Fibroblast of gingiva (primary cell): ENCODE data around the gene LECT2.

Source experiments
- DNase-seq: peaks from one replicate; pipeline ENCODE4 v3.0.0-alpha.2; 2011; ENCODE audit warnings: low read depth

Gene LECT2

DNA sequence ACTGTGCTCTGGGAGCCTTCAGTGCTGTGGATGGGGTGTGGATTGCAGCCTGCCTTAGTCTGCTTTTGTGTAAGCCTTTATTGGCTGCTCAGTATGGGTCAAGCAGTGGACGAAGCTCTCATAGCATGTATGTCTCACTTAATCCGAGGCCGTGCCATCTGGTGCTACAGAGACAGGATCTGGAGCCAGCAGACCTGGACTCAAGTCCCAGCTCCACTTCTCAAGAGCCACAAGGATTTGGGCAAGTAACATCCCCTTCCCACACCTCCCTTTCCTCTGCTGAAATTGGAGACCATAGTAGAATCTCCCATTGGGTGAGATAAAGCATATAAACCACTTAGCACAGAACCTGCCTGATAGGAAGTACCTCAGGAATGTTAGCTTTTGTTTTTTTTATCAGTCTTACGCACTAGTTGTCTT lies 23.4 kb upstream of the LECT2 start:
- DNase-seq: no peak

GRCh38 chr5:135977375-135977928 lies 22.7 kb upstream of the LECT2 start:
- peak; percentile 91 for DNase-seq

GRCh38 chr5:135976216-135976615 lies 21.4 kb upstream of the LECT2 start:
- DNase-seq: no peak

DNA sequence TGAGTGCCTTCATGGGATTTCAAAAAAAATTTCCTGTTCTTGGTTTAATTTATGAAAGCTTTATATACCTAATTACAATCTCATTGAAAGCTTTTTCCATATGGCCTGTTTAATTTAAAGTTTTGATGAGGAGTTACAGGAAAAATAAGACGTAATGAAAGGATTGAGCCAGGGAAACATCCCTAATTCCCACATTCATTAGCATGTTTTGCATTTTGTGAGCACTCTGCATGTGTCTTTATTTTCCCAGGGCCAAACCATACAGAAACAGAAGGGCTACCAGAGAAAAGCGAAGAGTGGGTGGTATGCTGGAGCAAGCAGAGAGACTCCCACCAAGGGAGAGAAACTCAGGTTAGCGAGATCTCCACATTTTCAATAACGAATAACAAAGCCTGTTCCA lies 20.3 kb upstream of the LECT2 start:
- DNase-seq: no peak

DNA sequence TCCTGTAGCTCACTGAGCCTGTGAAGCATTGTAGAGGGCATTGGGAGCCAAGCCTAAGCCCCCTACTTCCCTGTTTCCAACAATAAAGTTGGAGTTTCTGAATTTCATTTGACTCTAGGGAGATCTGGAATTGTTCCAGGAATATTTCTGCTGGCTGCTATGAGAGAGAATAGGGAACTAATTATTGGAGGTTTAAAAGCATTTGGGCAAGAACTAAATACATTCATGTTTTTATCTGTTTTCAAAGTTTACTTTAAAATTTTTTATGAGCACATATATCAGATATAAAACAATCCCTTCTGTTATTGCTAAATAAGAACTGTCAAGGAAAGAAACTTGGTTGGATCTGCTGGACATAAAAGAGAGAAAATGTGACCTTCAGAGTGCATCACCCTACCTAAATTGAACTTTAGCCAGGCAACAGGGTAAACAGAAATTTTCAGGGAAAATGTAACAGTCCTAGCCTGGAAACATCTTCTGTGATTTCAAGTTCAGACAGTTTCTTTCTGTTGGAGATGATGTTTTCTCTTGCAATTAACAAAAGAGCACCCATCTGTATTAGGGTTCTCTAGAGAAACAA lies 19.3 kb upstream of the LECT2 start:
- no peak for DNase-seq

DNA sequence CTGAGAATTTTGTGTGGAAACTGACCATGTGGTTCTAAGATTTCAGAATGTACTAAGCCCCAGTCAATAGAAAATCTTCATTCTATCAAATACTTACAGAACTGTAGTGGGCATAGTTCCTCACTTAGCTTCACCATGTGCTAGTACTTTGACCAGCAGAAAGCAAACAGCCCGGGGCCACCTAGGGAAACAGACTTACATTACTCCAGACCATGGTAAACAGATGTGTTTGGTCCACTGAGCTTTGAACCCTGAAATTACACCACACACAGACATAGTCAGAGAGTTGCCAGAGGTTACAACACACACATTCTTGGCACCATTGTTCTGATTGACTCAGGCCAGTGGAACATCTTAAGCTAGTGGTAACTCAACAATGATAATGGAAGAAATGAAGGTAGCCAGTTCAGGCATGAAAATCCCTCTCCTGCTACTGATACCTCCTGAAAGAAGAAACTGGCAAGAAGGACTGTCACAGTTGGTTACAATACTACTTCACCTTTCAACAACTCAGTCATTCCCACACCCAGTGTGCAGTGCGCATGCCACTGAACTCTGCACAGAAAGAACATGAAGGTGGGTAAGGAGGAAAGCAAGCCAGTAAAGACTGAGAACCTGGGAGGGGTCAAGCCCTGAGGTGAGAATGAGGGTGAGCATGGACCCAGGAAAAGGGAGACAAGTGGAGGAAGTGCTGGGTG lies 18.7 kb upstream of the LECT2 start:
- peak; percentile 98 for DNase-seq

- DNase-seq: no peak
Observed at GRCh38 chr5:135971701-135972100, 16.9 kb upstream of the LECT2 start.

- DNase-seq: no peak
Observed at GRCh38 chr5:135966790-135967189, 12.0 kb upstream of the LECT2 start.

DNA sequence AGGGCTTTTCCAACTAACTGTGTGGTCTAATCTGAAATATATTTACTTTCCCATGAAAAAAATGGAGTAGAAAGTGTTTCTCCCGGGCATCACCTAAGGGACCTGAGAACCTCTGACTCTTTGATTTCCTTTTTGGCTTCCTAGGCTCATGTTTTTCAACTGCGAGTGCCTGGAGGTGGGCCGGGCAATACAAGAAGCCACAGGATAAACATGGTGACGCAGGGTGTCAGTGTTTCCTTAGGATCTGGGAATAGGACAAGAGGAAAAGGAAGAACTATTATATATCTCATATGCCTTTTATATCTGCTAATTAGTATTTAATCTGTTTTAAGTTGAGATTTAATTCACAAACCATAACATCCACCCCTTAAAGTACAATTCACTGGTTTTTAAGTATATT lies 11.4 kb upstream of the LECT2 start:
- DNase-seq: no peak

DNA sequence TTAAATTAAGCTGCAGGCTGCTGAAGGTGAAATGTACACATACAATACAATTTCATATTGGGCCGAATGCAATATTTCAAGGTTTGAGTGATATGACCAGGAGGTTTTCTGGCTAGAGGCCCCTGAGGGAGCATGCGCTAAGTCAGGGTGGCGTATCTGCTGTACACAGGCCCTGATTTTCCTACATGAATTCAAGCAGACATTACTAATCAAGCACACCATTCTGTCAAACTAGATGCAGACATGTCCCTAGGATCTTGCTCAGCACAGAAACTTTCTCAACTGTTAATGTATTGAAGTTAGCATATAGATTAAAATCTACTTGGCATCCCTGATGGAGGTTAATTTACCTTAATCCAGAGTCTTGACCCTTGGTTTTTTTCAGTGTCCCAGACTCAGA lies 10.7 kb upstream of the LECT2 start:
- DNase-seq: no peak

DNA sequence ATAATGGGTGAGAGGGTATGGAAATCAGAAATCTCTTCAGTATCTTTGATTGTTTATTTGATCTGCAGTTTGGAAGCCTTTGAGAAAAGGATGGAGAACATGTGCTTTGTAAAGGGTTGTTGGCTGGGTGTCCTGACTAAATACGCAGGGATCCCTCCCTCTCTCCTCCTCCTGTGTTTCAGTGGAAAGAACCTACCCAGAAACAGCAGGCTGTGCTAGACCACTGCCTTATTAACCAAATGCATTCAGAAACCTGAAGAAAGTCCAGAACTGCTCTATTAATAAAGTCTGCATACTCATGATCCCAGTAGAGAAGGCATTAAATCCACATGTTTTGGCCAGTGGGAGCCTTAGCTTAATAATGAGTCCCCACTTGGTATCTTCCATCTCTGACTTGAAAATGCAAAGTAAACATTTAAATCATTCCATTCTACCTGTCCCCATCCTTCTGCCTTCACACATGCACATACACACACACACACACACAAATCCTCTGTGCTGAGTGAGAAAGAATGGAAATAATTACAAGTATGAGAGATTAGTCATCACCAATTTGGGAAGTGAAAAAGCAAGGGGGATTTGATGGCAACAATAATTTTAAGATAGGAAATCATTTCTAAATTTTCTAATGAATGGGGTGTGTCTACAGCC lies 10.0 kb upstream of the LECT2 start:
- peak; percentile 51 for DNase-seq

DNA sequence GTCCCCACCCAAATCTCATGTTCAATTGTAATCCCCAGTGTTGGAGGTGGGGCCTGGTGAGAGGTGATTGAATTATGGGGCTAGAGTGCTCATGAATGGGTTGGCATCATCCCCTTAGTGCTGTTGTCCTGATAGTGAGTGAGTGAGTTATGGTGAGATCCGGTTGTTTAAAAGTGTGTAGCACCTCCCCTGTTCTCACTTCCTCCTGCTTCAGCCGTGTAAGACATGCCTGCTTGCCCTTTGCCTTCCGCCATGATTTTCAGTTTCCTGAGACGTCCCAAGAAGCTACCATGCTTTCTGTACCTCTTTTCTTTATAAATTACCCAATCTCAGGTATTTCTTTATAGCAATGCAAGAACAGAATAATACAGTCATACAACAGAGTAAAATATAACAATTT lies 742 bp upstream of the LECT2 start:
- no peak for DNase-seq

DNA sequence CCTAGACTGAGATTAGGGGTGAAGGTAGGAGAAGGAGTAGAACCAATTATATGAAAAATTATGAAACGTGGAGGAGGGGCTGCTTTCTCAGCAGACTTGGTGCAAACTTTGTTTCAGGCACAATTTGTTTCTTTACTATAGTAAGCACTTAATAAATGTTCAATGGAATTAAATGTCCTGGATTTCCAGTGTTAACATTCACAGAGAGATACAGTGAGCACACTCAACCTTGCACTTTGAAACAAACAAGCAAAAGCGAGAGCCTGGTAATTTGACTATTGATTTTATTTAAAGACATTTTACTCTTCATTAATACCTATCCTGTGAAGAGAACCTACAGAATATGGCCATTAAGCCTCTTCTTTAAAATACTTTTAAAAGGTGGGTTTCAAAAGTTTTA lies 933 bp downstream of the LECT2 start:
- no peak for DNase-seq

- DNase-seq: no peak
Observed at GRCh38 chr5:135952683-135953082, 2.1 kb downstream of the LECT2 start.

DNA sequence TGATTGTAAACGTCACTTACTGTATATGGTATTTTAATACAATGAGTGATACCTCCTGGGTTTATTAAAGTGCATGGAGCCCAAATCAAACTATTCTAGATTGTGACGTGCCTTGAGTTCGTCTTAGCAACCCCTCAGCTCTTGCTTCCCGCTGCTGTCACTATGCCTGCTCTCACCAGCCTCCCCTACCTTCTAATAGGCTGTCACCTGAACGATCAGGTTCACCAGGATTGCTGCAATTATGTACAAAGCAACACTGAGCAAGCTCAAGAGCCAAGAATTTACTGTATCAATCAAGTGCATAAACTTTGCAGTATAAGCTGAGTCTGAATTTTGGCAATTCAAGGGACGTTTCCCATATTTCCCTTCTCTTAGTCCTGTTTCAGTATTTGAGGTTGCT lies 3.0 kb downstream of the LECT2 start:
- DNase-seq: no peak

- DNase-seq: no peak
Observed at GRCh38 chr5:135951257-135951656, 3.5 kb downstream of the LECT2 start.

- DNase-seq: peak; percentile 71
Observed at GRCh38 chr5:135950611-135951010, 4.2 kb downstream of the LECT2 start.

GRCh38 chr5:135944967-135945560 lies 9.7 kb downstream of the LECT2 start:
- peak; percentile 77 for DNase-seq

GRCh38 chr5:135944564-135944963 lies 10.2 kb downstream of the LECT2 start:
- no peak for DNase-seq

- DNase-seq: no peak
Observed at GRCh38 chr5:135942202-135942771, 12.5 kb downstream of the LECT2 start.

DNA sequence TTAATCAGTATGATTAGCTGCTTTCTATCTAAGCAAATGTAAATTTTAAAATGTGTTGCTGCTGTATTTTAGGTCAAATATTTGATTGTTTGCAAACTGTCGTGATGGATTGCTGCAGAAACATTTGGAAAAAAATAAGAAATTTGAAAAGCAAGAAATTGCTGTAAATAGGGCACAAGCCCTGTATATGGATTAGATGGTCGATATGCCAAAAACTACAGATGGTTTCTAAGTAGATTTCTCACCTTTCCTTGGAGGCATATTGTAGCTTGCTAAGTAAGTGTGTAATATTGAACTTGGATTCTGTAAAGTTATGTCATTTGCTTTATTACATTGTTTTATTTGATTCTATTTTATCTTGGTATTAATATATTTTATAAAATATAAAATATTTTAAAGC lies 13.1 kb downstream of the LECT2 start:
- DNase-seq: no peak

DNA sequence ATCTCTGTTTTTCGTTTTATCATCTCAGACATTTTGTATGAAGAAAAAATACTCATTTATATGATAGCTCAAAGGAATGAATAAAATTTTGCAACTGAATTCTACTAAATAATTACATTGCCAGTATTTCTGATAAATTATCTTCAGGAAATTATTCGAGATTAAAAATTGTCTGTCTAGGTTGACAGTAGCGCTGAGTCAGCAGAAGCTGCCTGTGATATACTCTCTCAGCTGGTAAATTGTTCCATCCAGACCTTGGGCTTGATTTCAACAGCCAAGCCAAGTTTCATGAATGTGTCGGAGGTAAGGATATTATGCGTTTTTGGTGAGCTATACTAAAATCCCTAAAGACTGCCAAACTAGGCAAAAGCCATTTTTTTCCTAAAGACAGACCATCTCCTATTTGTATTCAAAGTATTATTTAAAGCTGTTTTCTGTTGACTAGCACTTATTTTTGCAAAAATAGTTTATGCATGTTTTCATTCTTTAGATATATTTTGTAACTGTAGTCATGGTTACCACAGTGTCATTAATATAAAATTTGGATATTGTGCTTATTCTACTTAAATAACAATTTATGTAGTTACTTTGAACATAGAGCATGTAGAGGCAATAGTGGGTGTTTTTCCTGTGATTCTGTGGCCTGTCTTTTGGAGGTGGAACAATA lies 17.4 kb downstream of the LECT2 start:
- no peak for DNase-seq
